ENCODE measurements around the gene MEGF8. TPM values are rescaled to one million over a fixed set of nuclear protein-coding genes. Genes with fewer than 3 reads are reported as not detected.

Gene MEGF8
- total RNA-seq, 1 donor from 2014 or later: 16.4 TPM

DNA sequence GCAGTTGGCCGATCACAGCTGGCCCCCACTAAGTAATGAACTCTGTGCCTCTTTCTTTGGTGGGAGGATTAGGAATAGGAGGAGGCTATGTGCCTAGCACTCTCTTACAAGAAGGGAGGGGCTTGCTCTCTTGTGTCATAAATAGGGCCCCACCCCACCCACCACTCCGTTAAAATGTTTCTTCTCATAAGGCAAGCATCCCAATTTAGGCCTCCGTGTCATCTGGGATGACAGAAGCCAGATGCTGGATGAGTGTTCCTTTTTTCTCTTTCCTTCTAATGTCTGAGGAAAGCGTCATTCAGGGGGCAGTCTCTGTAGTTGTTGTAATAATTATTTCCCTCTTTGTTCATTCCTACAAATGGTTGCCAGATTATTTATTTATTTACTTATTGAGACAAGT lies 101.9 kb downstream of the MEGF8 start, which contains the start of gene LIPE:
Gene LIPE (minus strand): TSS at position 76 of the 400 bp plus-strand sequence. CDS start 239 bp downstream, outside the sequence.
- H3K4me1 ChIP-seq: peaks cover 20% of the 10 kb centered on the region
- TF ChIP-seq, protein P1, sequence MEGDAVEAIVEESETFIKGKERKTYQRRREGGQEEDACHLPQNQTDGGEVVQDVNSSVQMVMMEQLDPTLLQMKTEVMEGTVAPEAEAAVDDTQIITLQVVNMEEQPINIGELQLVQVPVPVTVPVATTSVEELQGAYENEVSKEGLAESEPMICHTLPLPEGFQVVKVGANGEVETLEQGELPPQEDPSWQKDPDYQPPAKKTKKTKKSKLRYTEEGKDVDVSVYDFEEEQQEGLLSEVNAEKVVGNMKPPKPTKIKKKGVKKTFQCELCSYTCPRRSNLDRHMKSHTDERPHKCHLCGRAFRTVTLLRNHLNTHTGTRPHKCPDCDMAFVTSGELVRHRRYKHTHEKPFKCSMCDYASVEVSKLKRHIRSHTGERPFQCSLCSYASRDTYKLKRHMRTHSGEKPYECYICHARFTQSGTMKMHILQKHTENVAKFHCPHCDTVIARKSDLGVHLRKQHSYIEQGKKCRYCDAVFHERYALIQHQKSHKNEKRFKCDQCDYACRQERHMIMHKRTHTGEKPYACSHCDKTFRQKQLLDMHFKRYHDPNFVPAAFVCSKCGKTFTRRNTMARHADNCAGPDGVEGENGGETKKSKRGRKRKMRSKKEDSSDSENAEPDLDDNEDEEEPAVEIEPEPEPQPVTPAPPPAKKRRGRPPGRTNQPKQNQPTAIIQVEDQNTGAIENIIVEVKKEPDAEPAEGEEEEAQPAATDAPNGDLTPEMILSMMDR (IDR thresholded peaks at IDR 0.05): no peak
- peaks cover 6% of the 10 kb centered on the region for H3K36me3 ChIP-seq
- DNase-seq (no peak), ATAC-seq (no peak)
- intact Hi-C loops (cut with DNase I): no loop called here
- no peak within 1 kb of the TSS for H3K27ac ChIP-seq
- no peaks in the 10 kb centered on the region for H3K9me3 ChIP-seq
- H3K4me3 ChIP-seq: no peak within 1 kb of the TSS
- H3K27me3 ChIP-seq (ENCODE audit: low read depth): peaks cover 5% of the 10 kb centered on the region

Small RNA genes within 50 kb of the gene (microRNA-seq; reads per million reads assigned to microRNA genes)
- gene MIR8077 (ENCODE audit: borderline number of aligned reads): not detected

Other genes with a start within 250 kb of the MEGF8 start
- gene ZNF574, start 249.5 kb upstream of the MEGF8 start, total RNA-seq: 11.8 TPM
- 6.1 TPM for gene POU2F2, start 193.2 kb upstream of the MEGF8 start, total RNA-seq
- gene DEDD2, start 108.0 kb upstream of the MEGF8 start, total RNA-seq: 35.6 TPM
- 11.7 TPM for gene ZNF526, start 105.3 kb upstream of the MEGF8 start, total RNA-seq
- 39.8 TPM for gene GSK3A, start 83.0 kb upstream of the MEGF8 start, total RNA-seq
- 35.8 TPM for gene ERF, start 70.5 kb upstream of the MEGF8 start, total RNA-seq
- 67.9 TPM for gene CIC, start 56.4 kb upstream of the MEGF8 start, total RNA-seq
- 0.71 TPM for gene PRR19, start 23.5 kb upstream of the MEGF8 start, total RNA-seq
- 13.4 TPM for gene PAFAH1B3, start 23.0 kb upstream of the MEGF8 start, total RNA-seq
- not detected for gene TMEM145, start 12.3 kb upstream of the MEGF8 start, total RNA-seq
- gene CNFN, start 64.7 kb downstream of the MEGF8 start, total RNA-seq: not detected
- gene LIPE, start 101.8 kb downstream of the MEGF8 start, total RNA-seq: 3.2 TPM
- gene CXCL17, start 117.3 kb downstream of the MEGF8 start, total RNA-seq: 159 TPM
- 13.8 TPM for gene CEACAM1, start 202.8 kb downstream of the MEGF8 start, total RNA-seq